Right hindlimb (tissue), 1 donor: ENCODE results near the gene IFRD2.

Source experiments
- DNase-seq: peaks from one replicate; pipeline ENCODE4 v3.0.0-alpha.2; 2018

The IFRD2 gene, protein sequence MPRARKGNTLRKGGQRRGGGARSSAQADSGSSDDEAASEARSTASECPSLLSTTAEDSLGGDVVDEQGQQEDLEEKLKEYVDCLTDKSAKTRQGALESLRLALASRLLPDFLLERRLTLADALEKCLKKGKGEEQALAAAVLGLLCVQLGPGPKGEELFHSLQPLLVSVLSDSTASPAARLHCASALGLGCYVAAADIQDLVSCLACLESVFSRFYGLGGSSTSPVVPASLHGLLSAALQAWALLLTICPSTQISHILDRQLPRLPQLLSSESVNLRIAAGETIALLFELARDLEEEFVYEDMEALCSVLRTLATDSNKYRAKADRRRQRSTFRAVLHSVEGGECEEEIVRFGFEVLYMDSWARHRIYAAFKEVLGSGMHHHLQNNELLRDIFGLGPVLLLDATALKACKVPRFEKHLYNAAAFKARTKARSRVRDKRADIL

DNA sequence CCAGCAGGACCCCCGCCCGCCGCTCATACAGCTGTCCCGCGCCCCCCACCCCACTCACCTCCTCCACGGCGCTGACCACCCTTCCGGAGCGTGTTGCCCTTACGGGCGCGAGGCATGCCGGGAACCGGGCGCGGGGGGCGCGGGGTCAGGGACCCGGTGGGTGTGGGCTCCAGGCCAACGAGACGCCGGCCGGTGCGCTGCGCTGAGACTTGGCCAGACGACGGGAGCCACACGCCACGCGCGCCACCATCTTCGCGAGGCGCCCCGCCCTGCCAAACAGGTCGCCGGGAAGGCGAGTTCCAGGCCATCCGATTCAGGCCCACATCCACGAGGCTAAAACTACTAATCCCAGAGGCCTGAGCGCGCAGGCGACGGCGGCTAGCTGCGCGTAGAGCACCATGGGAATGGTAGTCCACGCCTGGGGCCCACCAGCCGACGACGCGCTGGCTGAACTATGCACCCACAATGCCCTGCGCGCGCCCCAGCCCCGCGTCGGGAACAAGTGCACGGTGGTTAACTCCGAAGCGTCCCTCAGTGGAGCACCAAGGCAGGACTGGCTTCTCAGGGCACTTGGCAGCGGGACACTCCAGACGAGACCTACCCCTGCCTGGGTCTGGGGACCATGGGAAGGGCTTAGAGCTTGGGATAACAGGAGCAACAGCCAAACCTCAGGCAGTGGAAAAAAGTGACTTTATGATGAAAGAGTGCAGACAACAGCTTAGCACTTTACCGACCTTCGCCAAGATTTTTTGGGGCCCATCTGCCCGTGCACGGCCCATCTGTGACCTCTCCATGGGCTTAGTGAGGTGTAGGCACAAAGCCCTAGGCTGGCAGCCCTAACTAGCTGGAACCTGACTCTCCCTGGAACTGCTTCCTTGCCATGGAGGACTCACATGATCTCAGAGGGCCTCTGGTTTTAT is at the start of gene IFRD2:
Gene IFRD2, minus strand, starts transcription at position 271 of the 920 bp plus-strand sequence. Its CDS starts 155 bp downstream, at position 116.
- peak; percentile 98 for DNase-seq

- no peak for DNase-seq
Observed at GRCh38 chr3:50341537-50341936, 49.3 kb upstream of the IFRD2 start.

GRCh38 chr3:50340448-50341329 is 48.5 kb upstream of the IFRD2 start, which contains the start of gene RASSF1:
RASSF1 (minus strand) TSS chr3:50340836; CDS start chr3:50340805, 31 bp downstream.
- peak; percentile 89 for DNase-seq

DNA sequence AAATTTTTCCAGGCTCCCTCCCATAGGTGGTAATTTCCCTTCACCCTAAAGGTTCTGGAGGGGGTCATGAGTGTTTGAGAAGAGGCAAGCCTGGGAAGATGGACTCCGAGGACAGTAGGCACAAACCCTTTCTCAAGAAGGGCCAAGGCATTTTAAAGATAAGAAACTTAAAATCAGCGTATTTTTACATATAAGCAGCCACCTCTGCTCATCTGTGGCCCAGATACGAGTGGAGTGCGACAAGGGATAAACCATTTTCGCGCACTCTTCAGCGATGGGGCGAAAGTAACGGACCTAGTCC is 47.9 kb upstream of the IFRD2 start:
- DNase-seq, result no peak

DNA sequence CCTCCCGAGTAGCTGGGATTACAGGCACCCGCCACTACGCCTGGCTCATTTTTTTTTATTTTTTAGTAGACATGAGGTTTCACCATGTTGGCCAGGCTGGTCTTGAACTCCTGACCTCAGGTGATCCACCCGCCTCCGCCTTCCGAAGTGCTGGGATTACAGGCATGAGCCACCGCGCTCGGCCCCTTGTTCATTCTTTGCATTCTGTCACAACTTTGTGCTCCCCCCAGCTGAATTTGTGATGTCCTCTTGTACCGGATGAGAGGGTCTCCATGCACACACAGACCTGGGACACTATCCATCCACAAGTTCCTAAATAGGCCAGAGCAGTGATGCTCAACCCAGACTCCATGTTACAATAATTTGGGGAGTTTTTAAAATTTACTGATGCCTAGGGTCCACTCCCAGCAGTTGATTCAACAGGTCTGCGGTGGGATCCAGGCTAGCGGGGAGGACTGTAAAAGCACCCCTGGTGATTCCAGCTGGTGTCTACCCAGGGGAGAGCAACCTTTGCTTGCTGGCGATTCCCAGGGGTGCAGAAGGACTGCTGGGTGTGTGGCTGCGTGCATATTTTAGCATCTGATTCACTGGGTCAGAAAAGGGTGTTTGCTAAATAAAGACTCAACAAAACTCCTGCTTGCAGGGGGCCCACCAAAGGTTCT is 47.4 kb upstream of the IFRD2 start:
- DNase-seq, result no peak

DNA sequence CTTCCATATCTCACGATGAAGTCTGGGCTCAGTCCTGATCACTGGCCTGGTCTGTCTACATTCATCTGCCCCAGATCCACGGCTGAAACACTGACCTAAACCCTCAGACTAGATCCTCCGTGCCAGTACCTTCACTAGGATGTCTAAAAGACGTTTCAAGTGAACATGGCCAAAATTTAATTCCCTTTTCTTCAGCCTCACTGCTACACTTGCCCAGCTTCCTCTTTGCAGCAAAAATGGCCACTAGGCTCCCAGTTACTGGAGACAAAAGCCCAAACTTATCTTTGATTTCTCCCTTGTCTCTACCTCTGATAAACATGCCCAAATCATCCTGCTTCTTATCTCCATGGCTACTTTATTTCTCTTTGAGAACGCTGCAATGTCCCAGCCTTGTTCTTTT is 46.7 kb upstream of the IFRD2 start:
- no peak for DNase-seq

GRCh38 chr3:50337175-50337861 is 45.1 kb upstream of the IFRD2 start:
- peak; percentile 100 for DNase-seq

GRCh38 chr3:50336452-50337174 is 44.4 kb upstream of the IFRD2 start:
- no peak for DNase-seq

DNA sequence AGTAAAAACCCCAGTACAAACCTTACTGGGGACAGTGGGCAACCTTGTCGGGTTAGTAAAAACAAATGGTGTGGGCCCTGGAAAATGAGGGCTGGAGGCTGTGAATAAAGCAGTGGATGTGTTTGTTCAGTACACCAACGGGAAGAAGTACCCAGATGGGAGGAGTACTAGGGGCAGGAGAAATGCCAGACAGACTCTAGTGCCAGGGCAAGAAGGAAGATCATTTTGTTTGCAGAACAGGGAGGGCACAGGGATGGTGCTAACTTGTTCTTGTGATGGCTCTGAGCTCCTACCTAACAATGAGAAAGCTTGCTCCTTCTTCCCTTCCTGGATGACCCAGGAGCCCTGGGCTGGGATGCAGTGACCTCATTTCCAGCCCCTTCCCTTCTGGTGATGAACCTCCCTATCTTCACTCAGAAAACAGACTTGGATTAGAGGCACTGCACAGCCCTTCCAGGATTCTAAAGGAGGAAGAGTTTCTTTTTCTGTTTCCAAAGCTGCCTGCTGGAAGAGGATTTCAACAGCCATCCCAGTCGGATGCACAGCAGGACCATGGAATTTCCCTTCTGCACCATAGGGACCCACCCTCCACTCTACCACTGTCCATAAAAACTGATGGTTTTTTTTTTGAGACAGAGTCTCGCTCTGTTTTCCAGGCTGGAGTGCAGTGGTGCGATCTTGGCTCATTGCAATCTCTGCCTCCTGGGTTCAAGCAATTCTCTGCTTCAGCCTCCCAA is 42.3 kb upstream of the IFRD2 start:
- no peak for DNase-seq

- DNase-seq, result no peak
Observed at GRCh38 chr3:50333744-50334328, 41.6 kb upstream of the IFRD2 start.

- DNase-seq, result no peak
Observed at GRCh38 chr3:50331364-50331907, 39.2 kb upstream of the IFRD2 start.

DNA sequence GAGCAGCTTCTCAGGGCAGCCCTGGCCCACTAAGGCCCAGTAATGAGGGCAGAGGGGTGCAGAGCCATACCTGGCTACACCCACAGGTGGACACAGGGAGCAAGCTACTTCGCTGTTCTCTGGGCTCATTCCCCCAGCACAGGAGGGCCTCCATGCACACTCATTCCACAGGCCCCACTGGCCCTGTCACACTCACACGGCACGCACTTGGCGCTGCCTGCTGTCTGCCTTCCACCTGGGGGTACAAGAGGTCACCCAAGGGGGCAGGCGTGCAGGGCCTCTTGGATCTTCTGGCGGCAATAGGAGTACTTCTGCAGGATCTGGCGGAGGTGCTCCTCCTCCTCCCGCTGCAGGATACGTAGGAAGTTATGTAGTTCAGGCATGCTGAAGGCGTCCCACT is 38.1 kb upstream of the IFRD2 start:
- peak; percentile 21 for DNase-seq

GRCh38 chr3:50327943-50328691 is 35.9 kb upstream of the IFRD2 start, which contains the start of gene TUSC2:
TUSC2 (minus strand) TSS chr3:50328223; CDS start chr3:50328099, 124 bp downstream.
- peak; percentile 96 for DNase-seq

DNA sequence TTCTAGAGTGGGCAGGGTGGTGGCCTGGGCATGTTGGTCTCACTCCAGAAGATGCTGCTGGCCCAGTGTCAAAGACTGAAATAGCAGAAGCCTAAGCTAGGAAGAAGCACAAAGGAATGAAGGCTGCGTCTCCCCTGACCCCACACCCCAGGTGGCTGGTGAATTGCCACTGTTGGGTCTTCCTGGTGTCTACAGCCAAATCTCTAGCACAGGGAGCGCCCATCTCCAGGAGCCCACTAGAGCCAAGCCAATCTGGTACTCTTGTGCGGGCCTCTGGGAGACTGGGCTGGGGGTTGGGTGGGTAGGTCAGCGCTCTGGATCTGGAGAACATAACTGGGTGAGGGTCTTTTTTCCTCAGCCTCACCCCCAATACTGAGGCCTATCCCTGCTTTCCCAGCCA is 34.9 kb upstream of the IFRD2 start:
- peak; percentile 25 for DNase-seq

- DNase-seq, result no peak
Observed at GRCh38 chr3:50326182-50326541, 33.9 kb upstream of the IFRD2 start.

GRCh38 chr3:50325497-50326181 is 33.4 kb upstream of the IFRD2 start:
- DNase-seq, result no peak

- DNase-seq, result peak; percentile 24
Observed at GRCh38 chr3:50325113-50325480, 32.9 kb upstream of the IFRD2 start.
